SIG-M5 treated with dmso at 0.1 percent for 504 hours (cell line): ENCODE data around the gene ICOSLG.
"Not testable (repeated sequence)": the region's sequence is repeated elsewhere in the genome, so short reads cannot be mapped to it uniquely, and the experiment has no call there.

Experiments used
- DNase-seq: peaks from one replicate; lab custom pipeline; 2025; ENCODE audit not compliant: unreplicated experiment; lab: John Stamatoyannopoulos, UW

The ICOSLG gene, protein sequence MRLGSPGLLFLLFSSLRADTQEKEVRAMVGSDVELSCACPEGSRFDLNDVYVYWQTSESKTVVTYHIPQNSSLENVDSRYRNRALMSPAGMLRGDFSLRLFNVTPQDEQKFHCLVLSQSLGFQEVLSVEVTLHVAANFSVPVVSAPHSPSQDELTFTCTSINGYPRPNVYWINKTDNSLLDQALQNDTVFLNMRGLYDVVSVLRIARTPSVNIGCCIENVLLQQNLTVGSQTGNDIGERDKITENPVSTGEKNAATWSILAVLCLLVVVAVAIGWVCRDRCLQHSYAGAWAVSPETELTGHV

DNA sequence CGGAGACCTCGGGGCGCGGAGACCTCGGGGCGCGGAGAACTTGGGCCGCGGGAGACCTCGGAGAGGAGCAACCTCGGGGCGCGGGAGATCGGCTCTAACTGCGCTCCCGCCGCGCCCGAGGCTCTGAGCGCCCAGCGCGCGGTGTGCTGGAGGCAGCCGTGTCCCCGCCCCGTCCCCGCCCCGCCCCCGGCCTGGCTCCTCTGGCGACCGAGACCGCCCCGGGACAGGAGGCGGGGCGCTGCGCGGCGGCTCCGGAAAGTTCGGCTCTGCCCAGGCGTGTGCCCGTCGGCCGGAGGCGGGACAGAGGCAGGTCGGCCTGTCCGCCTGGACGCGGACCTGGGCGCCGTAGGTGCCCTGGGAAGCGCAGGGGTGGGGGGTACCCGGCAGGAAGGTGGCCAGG, at the start of gene ICOSLG:
Gene ICOSLG, minus strand, starts transcription at position 102 of the 400 bp plus-strand sequence. CDS start 126 bp downstream, outside the sequence.
- DNase-seq, result not testable (repeated sequence)

DNA sequence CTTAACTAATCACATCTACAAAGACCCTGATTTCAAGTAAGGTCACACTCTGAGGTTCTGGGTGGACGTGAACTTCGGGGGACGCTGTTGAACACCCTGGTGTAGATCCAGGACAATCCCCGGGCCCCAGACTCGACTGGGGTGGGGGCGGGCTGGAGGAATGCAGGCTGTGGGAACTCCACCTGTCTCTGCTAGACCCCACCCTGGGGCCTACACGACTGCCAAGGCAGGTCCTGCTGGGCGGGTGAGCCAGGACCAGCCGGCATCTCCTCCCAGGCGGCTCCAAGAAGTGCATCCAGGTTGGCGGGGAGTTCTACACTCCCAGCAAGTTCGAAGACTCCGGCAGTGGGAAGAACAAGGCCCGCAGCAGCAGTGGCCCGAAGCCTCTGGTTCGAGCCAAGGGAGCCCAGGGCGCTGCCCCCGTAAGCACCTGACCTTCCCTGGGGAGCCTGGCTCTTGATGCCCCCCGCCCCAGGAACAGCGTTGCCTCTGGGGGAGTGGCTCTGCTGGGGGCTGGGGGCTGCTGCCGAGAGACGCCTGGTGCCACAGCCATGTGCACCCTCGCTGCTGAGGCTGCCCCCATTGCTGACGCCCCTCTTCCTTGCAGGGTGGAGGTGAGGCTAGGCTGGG, 48.8 kb upstream of the ICOSLG start:
- no peak for DNase-seq

DNA sequence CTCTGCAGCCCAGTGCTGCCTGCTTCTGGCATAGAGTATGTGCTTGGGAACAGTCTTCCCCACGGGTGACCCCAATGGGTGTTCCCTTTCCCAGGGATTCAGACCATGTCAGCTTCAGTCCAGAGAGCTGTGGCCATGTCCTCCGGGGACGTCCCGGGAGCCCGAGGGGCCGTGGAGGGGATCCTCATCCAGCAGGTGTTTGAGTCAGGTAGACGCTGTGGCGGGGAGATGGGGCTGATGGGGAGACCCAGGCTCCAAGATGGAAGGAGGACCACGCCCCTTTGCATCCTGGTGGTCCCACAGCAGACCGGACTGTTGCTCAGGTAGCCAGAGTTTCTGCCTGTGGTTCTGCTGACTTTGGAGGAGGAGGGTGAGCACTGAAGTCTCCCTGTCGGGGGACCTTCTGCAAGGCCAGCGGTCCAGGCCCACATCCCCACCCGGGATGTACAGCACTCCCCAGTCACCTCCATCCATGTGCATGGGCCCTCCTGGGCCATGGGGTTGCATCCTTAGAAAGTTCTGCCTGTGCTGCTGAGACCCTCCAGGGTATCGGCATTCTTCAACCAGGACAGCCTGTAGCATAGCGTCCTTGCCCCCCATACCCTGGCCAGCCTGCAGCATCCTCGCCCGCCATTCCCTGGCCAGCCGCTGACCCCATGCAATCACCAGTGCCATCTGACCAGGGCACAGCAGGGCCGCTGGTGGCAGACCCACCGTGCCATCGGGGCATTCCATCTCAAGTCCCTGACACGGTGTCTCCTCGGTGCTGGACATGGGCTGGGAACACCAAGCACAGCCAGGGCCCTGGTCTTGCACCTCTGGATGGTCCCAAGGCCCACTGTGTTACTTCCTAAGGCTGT, 47.7 kb upstream of the ICOSLG start:
- no peak for DNase-seq

DNA sequence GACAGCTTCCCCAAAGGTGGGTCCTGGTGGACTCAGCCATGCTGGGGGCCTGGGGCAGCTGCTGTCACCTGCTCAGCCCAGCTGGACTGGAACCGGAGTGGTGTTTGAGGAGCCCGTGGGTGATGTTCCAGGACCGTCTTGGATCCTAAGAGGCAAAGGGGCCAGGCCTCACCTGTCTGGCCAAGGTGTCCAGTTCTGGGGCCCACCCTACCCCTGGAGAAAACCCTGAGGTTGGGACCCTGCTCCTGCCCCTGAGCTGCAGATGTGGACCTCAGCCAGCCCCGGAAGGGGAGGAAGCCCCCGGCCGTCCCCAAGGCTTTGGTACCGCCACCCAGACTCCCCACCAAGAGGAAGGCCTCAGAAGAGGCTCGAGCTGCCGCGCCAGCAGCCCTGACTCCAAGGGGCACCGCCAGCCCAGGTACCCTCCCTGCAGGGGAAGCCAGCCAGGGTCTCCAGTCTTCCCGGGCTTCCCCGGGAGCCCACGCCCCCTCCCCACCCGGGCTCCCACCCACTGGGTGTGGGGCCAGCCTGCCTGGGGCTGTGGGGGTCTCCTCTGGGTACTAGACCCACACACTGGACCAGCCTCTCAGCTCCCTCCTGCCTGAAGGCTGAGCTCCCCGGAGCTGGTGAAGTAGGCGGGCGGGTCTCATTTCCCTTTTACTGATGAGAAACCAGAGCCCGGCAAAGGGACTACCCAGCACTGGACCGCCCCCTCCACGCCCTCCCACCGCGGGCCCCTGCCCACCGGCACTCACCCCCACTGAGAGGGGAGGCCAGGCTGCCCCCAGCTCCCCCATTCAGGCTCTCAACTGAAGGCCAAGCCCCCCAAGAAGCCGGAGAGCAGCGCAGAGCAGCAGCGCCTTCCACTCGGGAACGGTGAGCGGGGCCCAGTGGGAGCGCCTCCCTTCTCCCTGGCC, 46.2 kb upstream of the ICOSLG start:
- DNase-seq, result no peak

DNA sequence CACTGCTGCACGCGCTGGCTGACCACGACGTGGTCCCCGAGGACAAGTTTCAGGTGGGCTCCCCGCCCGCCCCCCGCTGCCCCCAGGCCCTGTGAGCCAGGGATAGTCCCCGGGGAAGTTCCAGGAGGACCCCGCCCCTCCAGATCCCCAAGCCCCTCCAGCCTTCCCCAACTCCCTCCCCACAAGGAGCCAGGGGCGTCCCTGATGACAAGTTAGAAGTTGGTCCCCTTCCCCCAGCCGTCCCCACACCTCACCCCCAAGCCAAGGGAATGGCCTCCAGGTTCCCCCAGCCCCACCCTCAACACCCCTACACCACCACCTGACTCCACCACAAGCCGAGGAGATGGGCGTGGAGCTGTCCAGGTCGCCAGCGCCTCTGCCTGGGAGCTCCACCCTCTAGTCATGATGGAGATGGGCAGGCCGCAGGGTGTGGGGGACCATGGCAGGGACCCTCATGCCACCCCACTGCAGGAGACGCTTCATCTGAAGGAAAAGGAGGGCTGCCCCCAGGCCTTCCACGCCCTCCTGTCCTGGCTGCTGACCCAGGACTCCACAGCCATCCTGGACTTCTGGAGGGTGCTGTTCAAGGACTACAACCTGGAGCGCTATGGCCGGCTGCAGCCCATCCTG, 45.5 kb upstream of the ICOSLG start:
- no peak for DNase-seq

DNA sequence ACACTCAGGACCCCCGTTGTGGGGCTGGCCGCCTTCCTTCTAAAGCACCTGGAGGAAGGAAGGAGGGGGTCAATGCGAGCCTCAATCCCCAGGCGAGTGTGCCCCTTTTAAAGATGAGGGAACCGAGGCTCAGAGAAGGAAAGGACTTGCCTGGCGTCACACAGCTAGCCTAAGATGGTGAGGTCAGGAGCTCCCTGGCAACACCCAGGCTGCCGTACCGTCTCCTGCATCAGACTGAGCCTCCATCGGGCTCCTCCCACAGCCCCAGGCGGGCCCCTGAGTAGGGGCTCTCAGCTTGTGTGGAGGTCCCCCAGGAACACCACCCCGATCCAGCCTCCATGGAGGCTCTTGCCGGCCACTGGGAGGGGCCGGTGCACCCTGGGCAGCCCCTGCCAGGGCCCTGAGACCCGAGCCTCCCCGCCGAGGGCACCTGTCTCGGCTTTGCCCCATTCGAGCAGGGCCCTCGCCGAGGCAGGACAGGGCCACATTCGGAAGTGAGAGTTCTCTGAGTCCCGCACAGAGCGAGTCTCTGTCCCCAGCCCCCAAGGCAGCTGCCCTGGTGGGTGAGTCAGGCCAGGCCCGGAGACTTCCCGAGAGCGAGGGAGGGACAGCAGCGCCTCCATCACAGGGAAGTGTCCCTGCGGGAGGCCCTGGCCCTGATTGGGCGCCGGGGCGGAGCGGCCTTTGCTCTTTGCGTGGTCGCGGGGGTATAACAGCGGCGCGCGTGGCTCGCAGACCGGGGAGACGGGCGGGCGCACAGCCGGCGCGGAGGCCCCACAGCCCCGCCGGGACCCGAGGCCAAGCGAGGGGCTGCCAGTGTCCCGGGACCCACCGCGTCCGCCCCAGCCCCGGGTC, 44.6 kb upstream of the ICOSLG start, which contains the start of gene AIRE:
Gene AIRE, plus strand, starts transcription at position 739 of the 855 bp plus-strand sequence. CDS start 131 bp downstream, outside the sequence.
- no peak for DNase-seq

DNA sequence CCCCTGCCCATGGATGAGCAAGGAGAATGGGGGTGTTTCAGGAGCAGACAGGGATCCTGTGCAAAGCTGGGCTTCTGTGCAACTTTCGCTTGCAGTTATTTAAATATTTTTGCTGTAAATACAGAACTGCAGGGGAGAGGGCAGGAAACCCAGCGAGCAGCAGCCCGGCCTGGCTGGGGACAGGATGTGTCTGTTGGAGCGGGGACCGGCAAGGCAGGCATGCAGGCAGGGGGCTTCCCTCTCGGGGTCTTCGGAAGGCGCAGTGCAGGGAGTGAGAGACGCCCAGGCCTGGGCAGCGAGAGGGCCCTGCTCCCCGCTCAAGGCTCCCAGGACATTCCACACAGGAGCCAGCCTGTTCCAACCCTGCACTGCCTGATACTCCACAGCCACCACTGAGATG, 43.2 kb upstream of the ICOSLG start:
- no peak for DNase-seq

DNA sequence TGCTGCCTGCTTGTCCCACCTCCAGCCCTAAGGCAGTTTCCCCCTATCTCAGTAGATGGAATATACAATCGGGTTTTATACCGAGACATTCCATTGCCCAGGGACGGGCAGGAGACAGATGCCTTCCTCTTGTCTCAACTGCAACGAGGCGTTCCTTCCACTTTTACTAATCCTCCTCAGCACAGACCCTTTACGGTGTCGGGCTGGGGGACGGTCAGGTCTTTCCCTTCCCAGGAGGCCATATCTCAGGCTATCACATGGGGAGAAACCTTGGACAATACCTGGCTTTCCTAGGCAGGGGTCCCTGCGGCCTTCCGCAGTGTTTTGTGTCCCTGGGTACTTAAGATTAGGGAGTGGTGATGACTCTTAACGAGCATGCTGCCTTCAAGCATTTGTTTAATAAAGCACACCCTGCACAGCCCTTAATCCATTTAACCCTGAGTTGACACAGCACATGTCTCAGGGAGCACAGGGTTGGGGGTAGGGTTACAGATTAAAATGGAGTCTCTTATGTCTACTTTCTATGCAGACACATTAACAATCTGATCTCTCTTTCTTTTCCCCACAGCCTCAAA, 42.6 kb upstream of the ICOSLG start:
- not testable (repeated sequence) for DNase-seq

DNA sequence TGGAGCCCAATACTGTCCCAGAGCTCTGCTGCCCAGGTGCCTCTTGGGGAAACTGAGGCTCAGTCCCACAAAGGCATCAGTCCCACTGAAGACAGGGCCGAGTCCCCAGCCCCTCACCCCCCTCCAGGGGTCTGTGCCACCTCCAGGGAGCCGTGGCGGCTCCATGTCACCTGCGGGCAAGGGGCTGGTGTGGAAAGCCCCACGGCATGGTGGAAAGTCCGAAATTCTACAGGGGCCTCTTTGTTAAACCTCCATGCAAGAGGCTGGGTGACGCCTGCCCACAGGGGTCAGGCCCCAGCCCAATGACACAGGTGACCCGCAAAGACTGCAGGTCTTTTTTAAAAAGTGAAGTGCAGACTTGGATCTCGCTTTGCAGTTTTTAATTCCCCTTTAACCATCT, 41.6 kb upstream of the ICOSLG start:
- no peak for DNase-seq

DNA sequence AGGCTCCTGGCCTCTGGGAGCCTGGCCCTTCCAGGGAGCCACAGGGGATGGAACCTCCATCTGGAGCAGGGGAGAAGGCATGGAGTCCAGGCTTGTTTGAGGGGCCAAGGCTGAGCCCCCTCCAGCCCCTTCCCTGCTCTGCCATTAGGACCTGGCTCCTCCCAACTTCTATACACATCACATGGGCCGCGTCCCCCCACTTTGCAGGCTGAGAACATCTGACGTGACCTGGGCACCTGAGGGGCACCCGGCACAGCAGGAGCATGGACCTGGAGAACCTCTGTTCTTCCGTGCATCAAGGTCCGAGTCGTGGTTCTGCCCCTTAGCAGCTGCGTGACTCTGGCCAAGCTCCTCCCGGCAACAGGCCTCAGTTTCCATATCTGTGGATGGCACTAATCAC, 41.1 kb upstream of the ICOSLG start:
- no peak for DNase-seq

DNA sequence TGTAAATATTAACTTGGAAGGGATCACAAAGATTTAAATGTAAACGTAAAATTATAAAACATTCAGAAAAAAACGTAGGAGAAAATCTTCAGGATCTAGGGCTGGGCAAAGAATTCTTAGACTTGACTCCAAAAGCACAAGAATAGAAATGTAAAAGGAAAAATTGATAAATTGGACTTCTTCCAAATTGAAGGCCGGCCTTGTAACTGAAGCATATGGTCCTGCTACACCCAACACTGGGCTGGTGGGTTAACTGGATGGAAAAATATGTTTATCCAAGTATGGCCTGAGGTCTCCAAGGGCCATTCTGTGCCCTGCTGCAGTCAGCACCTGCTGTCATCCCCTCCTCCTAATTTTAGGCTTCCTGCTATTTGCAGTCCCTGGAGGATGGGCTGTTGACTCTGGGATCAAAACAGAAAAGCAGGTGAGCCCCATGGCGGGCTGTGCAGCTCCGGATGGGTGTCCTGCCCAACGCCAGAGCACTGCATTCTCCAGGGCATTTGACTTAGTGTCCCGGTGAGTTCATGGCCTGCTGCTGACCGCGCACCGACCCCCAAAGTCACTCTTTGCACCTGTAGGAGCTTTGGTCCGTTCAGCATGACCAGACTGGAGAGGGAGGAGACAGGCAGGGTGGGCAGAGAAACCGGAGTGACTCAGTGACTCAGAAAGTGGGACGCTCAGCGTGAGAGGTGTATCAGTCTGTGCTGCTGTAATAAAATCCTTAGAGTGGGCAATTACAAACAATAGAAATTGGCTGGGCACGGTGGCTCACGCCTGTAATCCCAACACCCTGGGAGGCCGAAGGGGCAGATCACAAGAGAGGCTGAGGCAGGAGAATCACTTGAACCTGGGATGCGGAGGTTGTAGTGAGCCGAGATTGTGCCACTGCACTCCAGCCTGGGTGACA, 38.9 kb upstream of the ICOSLG start:
- DNase-seq, result no peak

DNA sequence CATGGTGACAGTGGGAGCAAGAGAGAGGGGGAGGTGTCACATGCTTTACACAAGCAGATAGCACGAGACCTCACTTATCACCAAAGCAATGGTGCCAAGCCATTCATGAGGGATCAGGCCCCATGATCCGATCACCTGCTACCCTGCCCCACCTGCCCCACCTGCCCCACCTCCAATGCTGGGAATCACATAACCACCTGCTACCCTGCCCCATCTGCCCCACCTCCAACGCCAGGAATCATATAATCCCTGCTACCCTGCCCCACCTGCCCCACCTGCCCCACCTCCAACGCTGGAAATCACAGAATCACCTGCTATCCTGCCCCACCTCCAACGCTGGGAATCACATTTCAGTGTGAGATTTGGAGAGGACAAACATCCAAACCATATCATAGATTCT, 34.3 kb upstream of the ICOSLG start:
- no peak for DNase-seq

DNA sequence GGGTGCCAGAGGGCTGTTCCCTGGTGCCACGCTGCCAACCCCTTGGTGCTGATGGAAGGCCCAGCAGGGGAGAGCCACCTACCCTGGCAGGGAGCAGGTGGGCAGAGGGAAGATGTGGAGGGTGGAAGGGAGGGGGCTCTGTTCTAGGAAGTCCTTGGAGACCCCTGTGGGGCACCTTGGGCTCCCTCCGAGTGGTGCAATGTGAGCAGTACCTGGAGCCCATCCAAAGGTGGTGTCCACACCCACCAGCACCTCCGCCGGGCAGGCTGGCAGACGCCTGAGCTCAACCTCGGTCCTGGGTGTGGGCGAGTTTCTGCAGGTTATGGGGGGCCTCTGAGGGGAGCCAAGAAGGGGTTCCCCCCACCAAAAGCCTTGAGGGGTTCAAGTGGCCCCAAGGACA, 32.3 kb upstream of the ICOSLG start:
- no peak for DNase-seq

DNA sequence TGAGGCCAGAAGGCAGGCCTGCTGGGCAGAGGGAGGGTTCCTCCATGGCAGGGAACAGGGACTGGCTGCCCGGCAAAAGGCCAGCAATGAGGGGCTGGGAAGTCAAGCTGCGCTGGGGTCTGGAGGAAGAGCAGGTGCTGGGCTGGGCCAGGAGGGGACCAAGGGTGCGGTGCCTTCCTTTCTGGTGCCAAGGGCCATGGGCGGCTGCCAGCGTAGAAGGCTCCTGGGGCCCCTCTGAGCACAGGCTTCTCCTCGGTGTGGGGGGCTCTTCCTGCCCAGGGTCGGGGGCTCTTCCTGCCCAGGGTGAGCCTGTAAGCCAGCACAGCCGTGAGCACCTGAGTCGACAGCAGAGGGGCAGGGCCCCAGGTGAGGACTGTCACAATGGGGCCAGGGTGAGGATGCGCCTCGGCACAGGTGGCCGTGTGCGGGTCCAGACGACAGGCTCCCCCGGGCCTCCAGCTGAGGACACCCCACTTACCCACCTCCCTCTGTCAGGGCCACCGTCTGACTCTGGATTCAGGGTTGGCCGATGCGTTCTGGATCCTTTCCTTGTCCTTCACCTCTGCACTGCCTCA, 31.6 kb upstream of the ICOSLG start:
- DNase-seq, result no peak

DNA sequence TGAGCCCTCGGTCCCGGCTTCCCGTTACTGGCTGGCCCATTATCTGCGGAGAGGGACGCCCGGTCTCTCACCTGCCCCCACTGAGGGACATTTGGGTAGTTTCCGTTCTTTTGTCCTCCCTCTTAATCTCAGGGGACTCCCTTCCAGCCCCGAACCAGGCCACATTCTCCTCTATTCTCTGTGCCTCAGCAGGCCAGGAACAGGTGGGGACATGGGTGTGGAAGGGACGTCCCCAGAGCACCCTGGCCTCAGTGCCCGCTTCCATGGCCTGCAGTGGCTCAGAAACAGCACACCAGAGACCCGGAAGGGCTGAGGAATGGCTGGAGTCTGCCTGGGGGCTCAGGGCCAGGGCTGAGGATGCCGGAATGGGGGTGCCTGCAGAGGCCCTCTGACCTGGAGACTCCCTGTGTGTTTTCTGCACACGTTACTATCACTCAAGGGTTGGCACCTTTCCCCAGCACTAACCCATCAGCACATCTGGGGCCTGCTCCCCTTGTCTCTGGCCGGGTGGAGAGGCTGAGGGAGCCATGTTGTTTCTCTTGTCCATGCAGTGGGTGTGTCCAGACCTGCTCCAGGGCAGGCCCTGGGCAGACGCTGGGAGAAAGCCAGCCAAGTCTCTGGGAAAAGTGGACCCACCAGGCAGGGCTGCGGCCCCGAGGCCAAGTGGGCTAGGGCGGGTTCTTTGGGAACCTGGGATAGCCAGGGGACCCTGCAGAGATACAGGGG, 31.0 kb upstream of the ICOSLG start:
- no peak for DNase-seq

DNA sequence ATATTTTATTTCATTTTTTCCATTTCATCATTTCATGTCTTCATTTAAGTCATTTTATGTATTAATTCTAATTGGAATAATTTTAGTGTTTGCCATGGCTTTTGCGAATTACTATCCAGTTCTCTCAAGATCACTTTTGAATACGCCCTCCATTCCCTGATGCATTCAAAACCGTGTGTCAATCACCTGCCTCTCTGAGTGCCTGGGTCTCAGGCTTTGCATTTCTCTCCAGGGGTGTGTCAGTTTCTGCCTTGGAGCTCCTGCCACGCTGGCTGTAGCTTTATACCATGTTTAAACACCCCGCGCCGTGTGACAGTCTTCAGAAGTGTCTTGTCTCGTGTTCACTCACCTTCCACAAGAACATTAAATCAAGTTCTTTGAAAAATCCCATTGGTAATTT, 28.3 kb upstream of the ICOSLG start:
- DNase-seq, result no peak

DNA sequence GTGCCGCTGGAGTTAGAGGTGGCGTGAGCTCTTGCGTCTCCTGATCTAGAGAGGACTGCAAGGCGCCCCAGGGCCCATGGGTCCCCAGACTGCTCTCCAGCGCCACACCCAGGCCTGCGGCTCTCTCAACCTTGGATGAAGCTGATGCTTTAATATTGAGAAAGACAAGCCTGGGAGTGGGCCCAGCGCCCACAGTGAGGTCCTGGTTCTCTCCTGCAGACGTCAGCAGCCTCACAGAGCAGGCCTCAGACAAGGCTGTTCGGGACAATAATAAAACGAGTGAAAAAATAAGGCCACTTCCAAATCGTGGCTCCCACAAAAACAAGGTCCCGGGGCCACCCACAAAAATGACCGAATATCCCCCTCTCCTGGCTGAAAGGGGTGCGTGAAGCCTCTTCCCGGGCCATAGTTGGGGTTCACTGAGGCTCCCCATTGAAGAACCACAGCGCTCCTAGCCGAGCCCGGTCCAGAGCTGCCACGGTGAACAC, 27.0 kb upstream of the ICOSLG start:
- DNase-seq, result peak; percentile 19
